NCI-H446 (cell line): Measurements from ENCODE around the gene MED1.
"Not testable (repeated sequence)": the region's sequence is repeated elsewhere in the genome, so short reads cannot be mapped to it uniquely, and the experiment has no call there.

Experiments
- DNase-seq, 2 experiments: peaks; one replicate each; lab custom pipeline; 2025; lab: John Stamatoyannopoulos, UW

The MED1 gene, protein sequence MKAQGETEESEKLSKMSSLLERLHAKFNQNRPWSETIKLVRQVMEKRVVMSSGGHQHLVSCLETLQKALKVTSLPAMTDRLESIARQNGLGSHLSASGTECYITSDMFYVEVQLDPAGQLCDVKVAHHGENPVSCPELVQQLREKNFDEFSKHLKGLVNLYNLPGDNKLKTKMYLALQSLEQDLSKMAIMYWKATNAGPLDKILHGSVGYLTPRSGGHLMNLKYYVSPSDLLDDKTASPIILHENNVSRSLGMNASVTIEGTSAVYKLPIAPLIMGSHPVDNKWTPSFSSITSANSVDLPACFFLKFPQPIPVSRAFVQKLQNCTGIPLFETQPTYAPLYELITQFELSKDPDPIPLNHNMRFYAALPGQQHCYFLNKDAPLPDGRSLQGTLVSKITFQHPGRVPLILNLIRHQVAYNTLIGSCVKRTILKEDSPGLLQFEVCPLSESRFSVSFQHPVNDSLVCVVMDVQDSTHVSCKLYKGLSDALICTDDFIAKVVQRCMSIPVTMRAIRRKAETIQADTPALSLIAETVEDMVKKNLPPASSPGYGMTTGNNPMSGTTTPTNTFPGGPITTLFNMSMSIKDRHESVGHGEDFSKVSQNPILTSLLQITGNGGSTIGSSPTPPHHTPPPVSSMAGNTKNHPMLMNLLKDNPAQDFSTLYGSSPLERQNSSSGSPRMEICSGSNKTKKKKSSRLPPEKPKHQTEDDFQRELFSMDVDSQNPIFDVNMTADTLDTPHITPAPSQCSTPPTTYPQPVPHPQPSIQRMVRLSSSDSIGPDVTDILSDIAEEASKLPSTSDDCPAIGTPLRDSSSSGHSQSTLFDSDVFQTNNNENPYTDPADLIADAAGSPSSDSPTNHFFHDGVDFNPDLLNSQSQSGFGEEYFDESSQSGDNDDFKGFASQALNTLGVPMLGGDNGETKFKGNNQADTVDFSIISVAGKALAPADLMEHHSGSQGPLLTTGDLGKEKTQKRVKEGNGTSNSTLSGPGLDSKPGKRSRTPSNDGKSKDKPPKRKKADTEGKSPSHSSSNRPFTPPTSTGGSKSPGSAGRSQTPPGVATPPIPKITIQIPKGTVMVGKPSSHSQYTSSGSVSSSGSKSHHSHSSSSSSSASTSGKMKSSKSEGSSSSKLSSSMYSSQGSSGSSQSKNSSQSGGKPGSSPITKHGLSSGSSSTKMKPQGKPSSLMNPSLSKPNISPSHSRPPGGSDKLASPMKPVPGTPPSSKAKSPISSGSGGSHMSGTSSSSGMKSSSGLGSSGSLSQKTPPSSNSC (N-terminal part only)

DNA sequence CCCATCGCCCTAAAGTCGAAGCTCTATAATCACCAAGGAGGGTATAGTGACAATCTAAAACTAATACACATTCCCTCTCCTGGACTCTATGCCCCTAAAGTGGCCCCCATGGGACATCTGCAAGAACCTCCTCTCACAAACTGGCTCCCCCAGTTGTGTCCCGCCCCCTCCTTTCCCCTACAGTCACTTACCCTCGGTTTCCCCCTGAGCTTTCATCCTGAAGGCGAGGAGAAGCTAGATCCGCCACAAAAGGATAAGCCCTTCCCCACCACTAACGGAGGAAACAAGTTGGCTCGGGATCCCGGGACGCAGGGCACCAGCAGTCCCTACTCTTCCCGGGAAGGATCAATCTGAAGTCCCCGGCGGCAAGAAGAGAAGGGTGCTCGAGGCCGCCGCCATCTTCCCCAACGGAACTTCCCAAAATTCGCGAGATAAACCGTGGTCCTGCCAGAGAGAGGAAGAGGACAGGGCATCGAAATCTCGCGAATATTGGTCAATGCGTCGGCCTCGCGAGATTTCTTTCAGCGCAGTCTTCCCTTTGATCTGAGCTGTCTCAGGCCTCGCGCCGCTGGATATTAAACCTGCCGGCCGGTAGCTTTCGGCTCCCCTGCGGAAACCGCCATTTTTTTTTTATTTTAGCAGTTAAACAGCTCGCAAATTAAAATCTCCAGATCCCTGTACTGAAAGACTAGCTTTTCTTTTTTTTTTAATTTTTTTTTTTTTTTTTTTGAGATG lies at the start of gene MED1:
Gene MED1 (minus strand): TSS at position 417 of the 735 bp plus-strand sequence. CDS start 201 bp downstream, at position 216.
- peak; percentile 98 to 99 for DNase-seq

DNA sequence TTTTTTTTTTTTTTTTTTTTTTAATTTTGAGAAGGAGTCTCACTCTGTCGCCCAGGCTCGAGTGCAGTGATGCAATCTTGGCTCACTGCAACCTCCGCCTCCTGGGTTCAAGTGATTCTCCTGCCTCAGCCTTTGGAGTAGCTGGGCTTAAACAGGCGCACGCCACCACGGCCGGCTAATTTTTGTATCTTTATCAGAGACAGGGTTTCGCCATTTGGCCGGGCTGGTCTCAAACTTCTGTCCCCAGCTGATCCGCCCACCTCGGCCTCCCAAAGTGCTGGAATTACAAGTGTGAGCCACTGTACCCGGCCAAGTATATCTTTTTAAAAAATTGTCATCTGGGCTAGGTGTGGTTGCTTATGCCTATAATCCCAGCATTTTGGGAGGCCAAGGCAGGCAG lies 45.9 kb upstream of the MED1 start:
- DNase-seq: not testable (repeated sequence)

DNA sequence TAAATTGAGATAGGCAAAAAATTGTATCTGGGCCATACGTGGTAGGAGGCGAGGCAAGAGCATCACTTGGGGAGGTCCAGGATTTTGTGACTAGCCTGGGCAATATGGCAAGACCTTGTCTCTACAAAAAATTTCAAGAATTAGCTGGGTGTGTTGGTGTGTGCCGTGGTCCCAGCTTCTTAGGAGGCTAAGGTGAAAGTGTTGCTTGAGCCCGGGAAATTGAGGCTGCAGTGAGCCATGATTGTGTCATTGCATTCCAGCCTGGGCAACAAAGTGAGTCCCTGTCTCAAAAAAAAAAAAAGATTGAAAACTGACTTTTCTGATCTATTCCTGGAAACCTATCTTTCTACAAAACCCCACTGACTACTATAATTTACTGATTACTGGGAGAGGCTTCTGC lies 36.9 kb upstream of the MED1 start:
- no peak for DNase-seq

DNA sequence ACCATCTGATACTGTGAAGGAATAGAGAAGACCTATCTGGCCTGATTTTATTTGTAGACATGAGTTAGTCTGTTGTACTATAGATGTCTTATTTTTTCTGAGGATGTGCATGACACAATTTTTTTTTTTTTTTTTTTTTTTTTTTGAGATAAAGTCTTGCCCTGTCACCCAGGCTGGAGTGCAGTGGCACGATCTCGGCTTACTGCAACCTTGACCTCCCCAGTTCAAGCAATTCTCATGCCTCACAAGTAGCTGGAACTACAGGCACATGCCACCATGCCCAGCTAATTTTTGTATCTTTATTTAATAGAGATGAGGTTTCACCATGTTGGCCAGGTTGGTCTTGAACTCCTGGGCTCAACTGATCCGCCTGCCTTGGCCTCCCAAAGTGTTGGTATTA lies 36.4 kb upstream of the MED1 start:
- DNase-seq: not testable (repeated sequence)

DNA sequence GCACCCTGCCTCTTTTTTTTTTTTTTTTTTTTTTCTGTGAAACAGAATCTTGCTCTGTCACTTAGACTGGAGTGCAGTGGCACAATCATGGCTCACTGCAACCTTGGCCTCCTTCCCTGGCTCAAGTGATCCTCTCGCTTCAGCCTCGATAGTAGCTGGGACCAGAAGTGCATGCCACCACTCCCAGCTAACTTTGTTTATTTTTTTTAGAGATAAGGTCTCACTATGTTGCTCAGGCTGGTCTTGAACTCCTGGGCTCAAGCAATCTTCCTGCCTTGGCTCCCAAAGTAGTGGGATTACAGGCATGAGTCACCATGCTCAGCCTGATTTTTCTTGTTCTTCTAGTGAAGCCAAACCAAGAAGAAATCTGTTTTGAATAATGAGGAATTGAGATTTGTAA lies 35.2 kb upstream of the MED1 start:
- no peak for DNase-seq

DNA sequence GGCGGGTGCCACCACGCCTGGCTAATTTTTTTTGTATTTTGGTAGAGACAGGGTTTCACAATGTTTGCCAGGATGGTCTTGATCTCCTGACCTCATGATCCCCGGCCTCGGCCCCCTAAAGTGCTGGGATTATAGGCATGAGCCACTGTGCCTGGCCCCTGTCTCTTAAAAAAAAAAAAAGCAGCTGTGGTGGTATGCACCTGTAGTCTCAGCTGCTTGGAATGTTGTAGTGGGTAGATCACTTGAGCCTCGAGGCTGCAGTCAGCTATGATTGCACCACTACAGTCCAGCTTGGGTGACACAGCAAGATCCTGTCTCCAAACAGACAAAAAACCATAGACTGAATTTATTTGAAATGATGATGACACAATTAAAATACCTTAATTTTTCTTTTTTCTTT lies 34.5 kb upstream of the MED1 start:
- DNase-seq: no peak

DNA sequence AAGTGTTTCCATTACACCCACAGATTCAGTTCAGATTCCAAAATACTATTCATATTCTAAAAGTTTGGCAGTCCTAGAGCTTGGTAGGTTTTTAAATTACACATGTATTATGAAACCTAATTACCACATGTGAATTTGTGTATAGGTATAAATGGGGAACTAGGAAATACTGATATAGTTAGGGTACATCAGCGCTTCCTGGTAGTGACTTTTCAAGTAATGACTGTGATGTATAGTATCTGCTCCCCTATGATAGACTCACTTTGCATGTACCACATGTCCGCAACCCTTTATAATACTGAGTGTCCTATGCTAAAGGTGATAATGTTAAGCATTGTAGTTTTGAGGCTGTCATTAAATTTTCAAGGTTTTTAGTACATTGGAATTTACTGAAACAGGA lies 33.1 kb upstream of the MED1 start:
- no peak for DNase-seq

DNA sequence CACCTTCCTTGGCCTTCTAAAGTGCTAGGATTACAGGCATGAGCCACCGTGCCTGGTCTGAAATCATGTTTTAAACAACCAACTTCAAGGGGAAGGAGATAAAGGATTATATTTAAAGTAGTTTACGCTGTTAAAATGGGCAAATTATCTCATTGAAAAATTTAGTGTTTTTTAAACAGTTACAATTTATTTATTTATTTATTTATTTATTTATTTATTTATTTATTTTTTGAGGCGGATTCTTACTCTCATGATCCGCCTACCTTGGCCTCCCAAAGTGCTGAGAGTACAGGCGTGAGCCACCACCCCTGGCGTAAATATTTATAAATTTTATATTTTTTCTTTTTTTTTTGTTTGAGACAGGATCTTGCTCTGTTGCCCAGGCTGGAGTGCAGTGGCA lies 32.4 kb upstream of the MED1 start:
- no peak for DNase-seq

DNA sequence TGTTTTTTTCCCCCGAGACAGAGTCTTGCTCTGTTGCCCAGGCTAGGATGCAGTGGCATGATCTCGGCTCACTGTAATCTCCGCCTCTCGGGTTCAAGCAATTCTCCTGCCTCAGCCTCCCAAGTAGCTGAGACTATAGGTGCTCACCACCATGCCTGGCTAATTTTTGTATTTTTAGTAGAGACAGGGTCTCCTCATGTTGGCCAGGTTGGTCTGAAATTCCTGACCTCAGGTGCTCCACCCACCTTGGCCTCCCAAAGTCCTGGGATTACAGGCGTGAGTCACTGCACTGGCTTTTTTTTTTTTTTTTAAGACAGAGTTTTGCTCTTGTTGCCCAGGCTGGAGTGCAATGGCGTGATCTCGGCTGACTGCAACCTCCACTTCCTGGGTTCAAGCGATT lies 28.6 kb upstream of the MED1 start:
- not testable (repeated sequence) for DNase-seq

DNA sequence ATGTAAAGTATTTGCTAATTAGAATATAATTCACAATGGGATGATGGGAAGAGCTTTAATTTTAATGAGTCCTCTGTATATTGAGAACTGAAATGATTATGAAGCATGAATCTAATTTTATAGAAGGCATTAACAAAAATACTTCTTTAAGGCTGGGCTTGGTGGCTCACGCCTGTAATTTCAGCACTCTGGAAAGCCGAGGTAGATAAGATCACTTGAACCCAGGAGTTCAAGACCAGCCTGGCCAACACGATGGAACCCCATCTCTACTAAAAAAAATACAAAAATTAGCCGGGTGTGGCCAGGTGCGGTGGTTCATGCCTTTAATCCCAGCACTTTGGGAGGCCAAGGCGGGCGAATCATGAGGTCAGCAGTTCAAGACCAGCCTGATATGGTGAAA lies 22.2 kb upstream of the MED1 start:
- DNase-seq: no peak

DNA sequence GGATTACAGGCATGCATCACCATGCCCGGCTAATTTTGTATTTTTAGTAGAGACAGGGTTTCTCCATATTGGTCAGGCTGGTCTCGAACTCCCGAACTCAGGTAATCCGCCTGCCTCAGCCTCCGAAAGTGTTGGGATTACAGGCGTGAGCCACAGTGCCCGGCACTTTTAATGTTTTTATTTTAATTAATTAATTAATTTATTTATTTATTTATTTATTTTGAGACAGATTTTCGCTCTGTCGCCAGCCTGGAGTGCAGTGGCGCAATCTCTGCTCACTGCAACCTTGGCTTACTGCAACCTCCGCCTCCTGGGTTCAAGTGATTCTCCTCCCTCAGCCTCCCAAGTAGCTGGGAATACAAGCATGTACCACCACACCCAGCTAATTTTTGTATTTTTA lies 17.5 kb upstream of the MED1 start:
- DNase-seq: not testable (repeated sequence)

DNA sequence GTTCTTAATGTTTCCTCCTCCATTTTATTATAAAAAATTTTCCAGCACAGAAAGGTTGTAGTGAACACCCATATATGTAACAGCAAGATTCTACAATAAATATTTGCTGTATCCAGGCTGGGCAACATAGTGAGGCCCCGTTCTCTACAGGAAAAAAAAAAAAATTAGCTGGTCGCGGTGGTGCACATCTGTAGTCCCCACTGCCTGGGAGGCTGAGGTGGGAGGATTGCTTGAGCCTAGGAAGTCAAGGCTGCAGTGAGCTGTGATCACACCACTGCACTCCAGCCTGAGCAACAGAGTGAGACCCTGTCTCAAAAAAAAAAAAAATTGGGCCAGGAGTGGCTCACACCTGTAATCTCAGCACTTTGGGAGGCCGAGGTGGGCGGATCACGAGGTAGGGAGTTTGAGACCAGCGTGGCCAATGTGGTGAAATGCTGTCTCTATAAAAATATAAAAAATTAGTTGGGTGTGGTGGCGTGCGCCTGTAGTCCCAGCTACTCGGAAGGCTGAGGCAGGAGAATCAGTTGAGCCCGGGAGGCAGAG lies 13.6 kb upstream of the MED1 start:
- DNase-seq: not testable (repeated sequence)

DNA sequence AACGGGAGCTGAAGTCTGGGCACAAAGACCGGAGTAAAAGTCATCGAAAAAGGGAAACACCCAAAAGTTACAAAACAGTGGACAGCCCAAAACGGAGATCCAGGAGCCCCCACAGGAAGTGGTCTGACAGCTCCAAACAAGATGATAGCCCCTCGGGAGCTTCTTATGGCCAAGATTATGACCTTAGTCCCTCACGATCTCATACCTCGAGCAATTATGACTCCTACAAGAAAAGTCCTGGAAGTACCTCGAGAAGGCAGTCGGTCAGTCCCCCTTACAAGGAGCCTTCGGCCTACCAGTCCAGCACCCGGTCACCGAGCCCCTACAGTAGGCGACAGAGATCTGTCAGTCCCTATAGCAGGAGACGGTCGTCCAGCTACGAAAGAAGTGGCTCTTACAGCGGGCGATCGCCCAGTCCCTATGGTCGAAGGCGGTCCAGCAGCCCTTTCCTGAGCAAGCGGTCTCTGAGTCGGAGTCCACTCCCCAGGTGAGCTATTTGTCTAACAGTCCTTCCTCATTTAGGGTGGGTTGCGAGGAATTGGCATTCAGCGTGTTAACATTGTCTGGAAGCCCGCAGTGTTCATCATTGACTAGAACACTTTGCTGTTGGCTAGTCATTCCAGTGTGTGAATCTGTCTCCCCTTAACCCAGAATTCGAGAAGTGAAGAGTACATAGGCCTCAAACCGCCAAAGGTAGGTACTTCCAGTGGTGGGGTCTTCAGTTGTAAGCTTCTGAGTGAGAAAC lies 11.7 kb upstream of the MED1 start:
- no peak for DNase-seq

DNA sequence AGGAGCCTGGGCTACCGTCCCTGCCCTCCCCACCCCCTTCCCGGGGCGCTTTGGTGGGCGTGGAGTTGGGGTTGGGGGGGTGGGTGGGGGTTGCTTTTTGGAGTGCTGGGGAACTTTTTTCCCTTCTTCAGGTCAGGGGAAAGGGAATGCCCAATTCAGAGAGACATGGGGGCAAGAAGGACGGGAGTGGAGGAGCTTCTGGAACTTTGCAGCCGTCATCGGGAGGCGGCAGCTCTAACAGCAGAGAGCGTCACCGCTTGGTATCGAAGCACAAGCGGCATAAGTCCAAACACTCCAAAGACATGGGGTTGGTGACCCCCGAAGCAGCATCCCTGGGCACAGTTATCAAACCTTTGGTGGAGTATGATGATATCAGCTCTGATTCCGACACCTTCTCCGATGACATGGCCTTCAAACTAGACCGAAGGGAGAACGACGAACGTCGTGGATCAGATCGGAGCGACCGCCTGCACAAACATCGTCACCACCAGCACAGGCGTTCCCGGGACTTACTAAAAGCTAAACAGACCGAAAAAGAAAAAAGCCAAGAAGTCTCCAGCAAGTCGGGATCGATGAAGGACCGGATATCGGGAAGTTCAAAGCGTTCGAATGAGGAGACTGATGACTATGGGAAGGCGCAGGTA lies 11.0 kb upstream of the MED1 start:
- DNase-seq: no peak

DNA sequence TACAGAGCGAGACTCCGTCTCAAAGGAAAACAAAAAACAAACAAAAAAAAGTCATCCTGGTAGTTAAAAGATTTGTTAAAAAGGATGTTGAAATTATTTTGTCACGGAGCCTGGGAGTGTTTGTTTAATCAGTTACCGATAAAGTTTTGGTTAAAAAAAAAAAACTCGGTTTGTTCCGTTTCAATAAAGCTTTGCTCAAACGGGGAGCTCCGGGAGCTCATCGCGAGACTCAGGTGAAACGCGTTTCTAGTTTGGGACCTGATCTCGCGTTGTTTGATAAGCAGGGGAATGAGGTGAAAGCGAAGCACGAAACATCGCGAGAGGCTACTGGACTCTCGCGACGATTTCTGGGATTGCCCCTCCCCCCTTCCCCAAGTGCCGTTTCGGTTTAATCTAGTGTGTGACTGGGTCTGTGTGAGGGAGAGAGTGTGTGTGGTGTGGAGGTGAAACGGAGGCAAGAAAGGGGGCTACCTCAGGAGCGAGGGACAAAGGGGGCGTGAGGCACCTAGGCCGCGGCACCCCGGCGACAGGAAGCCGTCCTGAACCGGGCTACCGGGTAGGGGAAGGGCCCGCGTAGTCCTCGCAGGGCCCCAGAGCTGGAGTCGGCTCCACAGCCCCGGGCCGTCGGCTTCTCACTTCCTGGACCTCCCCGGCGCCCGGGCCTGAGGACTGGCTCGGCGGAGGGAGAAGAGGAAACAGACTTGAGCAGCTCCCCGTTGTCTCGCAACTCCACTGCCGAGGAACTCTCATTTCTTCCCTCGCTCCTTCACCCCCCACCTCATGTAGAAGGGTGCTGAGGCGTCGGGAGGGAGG lies 10.3 kb upstream of the MED1 start, which contains the start of gene CDK12:
Gene CDK12 (plus strand): TSS at position 374 of the 813 bp plus-strand sequence. CDS start 586 bp downstream, outside the sequence.
- DNase-seq: peak; percentile 95 to 99

DNA sequence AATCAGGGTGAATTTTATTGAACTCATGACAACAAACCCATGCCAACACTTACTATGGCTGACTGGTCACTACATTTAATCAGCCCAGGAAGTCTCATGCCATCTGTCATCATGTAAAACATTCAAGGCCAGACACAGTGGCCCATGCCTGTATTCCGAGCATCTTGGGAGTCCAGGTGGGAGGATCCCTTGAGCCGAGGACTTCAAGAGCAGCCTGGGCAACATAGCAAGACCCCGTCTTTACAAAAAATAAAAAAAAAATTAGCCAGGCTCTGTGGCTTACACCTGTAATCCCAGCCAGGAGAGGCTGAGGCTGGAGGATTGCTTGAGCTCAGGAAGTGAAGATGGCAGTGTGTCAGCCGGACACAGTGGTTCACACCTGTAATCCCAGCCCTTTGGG lies 4.9 kb upstream of the MED1 start:
- no peak for DNase-seq

DNA sequence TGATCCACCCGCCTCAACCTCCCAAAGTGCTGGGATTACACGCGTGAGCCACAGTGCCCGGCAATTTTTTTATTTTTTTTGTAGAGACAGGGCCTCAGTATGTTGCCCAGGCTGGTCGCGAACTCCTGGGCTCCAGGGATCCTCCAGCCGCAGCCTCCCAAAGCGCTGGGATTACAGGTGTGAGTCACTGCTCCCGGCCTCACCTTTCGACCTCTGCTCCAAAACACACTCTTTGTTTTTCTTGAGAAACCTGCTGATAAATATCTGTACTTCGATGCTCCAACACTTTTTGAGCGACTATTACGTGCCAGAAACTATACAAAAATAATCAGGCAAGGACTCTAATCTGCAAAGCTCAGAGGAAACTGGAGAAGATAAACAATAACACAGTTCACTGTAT lies 1.0 kb downstream of the MED1 start:
- no peak for DNase-seq

DNA sequence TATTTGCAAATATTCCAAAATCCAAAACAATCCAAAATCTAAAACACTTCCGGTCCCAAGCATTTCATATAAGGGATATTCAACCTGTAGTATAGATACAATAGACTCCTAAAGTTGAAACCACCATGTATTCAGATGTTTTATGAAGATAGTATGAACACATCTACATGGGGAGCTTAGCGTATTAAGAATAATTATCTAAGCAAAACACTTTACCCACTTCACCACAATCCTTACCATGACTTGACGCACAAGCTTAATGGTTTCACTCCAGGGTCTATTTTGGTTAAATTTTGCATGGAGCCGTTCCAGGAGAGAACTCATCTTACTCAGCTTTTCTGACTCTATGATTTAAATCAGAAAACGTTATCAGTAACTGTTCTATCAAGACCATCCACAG lies 3.5 kb downstream of the MED1 start:
- DNase-seq: no peak

DNA sequence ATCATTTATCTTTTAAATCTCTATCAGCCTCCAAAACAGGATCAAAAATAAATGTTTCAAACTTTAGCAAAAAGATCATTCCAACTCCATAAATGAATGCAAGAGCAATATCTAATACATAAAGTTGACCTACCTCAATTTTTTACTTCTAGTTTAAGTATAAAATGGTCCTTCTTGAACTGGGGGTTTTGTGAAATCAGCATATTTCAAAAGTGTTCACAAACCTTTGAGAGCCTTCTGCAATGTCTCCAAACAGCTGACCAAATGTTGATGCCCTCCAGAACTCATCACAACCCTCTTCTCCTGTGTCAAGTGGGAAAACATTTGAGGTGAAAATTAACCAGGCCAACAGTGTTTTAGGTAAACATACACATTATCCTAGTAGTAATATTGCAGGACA lies 7.7 kb downstream of the MED1 start:
- DNase-seq: no peak
